Hepatic stellate cell (primary cell): Measurements from ENCODE around the gene NEK5.
"Not testable (repeated sequence)": the region's sequence is repeated elsewhere in the genome, so short reads cannot be mapped to it uniquely, and the experiment has no call there.

ENCODE experiments used
- DNase-seq: peaks from one replicate; pipeline ENCODE4 v3.0.0; 2011; ENCODE audit warnings: low spot score

Gene NEK5, protein sequence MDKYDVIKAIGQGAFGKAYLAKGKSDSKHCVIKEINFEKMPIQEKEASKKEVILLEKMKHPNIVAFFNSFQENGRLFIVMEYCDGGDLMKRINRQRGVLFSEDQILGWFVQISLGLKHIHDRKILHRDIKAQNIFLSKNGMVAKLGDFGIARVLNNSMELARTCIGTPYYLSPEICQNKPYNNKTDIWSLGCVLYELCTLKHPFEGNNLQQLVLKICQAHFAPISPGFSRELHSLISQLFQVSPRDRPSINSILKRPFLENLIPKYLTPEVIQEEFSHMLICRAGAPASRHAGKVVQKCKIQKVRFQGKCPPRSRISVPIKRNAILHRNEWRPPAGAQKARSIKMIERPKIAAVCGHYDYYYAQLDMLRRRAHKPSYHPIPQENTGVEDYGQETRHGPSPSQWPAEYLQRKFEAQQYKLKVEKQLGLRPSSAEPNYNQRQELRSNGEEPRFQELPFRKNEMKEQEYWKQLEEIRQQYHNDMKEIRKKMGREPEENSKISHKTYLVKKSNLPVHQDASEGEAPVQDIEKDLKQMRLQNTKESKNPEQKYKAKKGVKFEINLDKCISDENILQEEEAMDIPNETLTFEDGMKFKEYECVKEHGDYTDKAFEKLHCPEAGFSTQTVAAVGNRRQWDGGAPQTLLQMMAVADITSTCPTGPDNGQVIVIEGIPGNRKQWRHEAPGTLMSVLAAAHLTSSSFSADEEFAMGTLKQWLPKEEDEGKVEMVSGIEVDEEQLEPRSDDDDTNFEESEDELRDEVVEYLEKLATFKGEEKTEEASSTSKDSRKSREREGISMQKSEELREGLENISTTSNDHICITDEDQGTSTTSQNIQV

DNA sequence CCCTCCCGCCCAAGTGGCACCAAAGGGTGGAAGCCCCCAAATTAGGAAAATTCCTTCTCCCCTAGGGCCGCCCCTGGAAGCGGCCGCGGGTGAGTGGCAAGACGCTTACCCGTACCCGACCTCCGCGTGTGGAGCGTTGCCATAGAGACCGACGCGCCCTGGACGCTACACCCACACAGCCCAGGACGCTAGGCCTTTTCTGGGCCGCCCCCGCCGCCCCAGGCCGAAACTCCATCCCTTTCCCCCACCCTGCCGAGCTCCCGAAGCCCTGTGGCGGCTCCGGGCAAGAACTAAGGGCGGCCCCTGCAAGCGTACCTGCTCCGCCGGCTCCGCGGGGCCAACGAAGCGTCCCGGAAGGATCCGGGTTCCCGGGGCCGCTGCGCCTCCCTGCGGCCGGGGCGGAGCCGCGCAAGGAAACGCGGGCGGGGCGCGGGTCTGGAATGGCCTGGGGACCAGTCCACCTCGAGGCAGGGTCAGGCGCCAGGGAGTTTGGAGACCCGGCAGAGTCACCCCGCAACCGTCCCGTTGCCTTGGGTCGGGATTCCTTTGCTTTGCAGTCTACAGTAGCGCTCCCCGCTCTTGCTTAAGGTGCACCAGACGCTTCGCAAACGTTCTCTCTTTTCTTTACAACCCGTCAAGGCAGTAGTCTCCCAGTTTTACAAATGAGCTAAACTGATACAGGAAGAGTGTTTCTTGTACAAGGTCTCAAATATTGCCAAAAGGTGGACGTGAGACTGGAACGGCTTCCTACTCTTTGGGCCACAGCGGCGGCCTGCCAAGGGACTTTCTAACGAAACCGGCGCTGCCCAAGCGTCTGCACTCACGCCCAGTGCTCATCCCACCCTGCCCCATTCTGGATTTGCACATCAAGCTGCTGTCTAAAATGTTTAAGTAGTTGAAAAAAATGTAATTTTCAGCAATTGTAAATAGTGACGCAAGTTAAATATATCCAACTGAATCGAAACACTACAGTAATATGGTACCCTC lies at the start of gene NEK5:
TSS of gene NEK5 (minus strand) at position 360 of the 987 bp plus-strand sequence. CDS start 1,591 bp downstream, outside the sequence.
- DNase-seq, result peak; percentile 78

DNA sequence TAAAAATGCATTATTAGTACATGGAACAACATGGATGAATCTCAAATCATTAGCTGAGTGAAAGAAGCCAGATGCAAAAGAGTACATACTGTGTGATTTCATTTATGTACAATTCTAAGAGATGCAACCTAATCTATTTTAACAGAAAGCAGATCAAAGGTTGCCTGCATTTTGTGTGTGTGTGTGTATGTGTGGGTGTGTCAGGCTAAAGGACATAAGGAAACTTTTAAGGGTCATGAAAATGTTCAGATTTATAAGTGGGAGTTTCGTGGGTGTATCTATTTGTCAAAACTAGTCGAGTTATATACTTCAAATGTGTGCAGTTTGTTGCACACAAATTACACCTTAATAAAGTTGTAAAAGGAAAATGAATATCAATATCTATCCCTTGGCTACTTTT lies 48.4 kb upstream of the NEK5 start:
- DNase-seq, result no peak

DNA sequence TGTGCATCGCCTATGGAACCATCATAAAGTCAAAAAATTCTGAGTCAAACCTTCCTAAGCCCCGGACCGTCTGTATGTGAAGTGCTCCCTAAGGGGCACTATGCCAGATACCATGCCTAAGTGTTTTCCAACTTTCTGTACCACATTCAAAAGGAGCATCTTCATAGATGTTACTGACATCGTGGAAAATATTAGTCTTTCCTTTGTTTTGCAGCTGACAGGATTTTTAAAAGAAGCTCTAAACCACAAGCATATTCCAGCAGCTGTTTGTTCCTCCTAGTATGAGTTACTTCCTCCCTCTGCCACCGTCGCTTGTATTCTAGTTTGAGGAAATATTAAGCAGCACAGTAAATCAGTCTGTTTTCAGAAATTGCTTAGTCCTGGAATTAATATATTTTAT lies 45.1 kb upstream of the NEK5 start:
- not testable (repeated sequence) for DNase-seq

DNA sequence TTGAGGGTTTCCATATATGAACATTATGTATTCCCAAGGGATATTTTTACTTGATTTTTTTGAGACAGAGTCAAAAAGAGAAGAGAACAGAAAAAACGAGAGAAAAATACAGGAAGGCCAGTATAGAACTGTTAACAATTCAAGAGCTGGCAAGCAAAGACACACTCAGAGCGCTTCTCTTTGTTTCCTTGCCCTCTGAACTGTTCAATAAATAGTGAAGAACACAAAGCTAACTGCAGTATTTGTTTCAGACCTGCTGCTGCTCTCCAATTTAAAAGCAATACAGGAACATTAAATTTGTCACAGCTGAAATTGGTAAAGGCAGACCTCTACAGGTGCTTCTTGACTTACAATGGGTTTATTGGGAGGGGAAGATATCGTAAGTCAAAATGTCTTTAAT lies 44.5 kb upstream of the NEK5 start:
- no peak for DNase-seq

DNA sequence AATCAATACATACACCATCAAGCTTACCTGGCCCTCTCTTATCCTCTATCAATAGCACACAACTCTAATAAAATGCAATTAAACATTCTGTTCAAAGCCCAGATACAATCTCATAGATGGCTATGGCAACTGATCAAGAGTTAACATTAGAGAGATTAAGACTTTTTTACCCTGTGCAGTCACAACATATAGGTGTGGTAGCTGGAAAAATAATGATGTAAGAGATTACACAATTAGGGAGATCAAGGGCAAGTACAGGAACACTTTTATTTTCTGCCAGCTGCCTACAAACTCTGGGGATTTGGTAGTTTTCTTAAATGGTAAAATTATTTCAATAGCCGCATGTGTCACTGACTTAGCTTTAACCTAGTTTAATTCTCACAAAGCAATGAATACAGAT lies 42.8 kb upstream of the NEK5 start:
- not testable (repeated sequence) for DNase-seq

DNA sequence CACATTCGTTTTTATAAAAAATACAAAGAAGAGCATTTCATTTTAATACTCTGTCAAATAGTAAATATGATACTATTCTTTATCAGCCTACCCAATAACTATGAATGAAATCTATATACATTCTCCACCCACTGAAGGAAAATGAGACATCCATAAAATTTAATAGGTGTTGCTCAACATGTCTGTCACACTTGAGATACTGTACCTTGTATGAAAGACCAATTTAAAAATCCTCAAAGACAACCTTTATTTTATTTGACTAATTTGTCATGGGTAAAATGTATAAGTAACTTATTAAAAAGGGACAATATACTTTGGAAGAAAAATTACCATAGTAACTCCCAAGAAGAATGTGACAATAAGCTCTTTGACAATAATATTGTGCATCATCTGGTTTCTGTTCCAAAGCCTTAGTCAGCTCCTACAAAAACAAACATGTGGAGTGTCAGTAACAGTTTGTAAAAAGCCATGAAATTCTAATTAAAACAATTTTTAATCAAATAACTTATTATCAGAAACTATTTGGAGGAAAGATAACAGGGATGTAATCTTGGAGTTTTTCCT lies 42.0 kb upstream of the NEK5 start:
- not testable (repeated sequence) for DNase-seq

DNA sequence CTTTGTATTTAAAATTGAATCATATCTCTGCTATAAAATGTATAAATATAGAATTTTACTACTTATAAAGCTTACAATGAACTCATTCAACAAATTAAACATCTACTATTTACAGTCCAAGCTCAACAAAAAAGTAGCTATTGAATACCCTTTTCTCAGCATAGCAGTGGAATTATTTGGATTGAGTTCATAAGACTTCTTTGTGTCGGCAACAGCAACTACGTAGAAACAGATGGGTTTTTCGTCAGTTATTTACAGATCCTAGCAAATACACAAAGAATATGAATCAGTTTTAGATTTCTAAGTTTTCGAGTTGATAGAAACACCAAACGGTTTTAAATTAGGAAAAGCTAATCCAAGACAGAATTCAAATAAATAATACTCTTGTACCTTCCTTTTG lies 41.0 kb upstream of the NEK5 start:
- DNase-seq, result no peak

DNA sequence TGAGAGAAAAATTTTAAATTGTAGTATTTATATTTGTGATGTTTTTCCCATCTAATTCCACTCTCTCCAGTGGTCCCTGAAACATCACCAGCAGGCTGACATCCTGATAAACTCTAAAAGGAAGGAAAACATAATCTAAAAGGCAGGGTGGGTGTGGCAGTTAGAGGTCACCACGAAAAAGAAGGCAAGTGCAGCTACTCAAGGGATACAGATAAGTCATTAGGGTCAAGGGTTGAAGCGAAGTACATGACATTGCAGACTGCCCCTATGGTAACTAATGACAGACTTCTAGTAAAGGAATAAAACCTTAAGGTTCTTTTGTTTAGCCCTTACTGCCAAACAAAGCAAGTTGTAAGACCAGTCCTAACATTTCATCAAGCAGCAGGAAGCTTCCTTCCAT lies 36.5 kb upstream of the NEK5 start:
- DNase-seq, result no peak

DNA sequence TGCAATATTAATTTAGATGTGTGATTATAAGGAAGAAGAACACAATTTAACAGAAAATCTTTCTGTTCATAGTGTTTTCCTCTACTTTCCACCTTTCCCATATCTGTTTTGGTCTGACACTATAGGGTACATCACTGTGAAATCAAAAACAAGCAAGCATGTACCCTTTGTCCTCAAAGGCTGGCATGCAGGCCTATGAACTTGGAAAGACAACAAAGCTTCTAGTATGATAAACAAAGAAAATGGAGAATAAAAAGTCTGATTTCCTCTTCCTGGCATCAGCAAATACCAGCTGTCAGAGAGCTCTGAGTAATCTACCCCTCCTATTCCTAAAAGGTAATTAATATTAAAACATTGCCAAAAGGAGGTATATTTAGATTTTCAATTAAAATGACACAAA lies 36.1 kb upstream of the NEK5 start:
- DNase-seq, result no peak

DNA sequence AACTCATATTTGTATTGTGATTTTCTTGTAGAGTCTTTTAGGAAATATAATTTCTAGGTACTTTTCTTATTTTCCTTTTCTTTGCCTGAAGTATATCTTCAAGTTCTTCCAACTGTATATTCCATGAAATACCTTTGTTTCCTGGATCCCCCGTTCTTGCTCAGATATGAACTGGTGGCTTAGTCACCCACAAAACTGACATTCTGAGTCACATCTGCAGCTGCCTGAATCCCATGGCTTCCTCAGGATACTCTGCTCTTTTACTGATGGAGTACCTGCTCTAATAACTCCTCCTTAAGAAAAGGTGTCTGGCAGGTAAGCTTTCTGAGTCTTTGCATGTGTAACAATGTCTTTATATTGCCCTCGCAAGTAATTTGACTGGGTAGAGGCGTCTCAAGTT lies 35.0 kb upstream of the NEK5 start:
- DNase-seq, result not testable (repeated sequence)

DNA sequence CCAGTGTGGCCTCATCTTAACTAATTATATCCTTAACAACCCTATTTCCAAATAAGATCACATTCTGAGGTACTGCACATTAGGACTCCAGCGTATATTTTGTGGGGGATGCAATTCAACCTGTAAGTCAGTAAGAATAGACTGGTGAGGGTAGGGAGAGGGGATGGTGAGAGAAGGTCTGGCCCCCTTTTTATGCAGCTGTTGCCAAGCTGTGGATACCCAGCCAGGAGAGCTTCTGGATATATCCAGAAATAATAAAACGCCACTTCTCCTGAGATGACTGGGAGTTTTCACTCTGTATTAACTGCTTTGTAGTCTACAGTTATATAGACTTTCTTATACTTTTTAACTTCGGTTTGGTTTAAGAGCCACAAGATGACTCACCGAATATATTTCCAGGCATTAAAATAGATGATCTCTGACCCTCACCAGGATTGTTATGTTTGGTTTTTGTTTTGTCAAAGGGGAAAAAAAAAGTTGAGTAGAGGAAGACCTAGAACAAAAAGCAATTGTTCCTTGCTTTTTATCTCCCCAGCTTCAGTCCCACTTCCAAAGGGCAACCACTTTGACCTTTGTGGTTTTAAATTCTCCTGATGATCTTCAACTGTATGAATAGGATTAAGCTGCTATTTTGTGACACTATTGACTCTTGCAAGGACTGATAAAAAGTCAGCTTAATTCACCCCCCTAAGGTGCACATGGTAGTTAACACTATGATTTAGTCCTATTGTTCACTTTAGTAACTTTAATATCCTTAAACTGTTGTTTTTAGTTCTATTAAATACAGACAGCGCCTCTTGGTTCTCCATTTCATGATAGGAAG lies 33.6 kb upstream of the NEK5 start:
- peak; percentile 22 for DNase-seq

DNA sequence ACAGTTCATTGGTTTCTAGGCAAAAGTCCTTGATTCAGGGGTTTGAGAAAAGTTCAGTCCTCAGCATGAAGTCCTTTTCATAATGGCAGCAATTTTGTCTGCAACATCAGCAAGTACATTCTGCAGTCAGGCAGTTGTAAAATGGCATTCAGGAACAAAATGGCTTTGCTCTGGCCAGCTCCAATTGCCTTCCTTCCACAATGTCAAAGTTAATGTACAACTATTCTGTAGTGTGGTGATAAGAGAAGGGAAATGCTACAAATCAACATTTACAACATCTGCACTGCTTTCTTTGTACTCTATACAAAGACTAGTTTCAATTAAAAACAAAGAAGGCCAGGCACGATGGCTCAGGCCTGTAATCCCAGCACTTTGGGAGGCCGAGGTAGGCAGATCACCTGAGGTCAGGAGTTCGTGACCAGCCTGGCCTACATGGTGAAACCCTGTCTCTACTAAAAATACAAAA lies 32.3 kb upstream of the NEK5 start:
- no peak for DNase-seq

DNA sequence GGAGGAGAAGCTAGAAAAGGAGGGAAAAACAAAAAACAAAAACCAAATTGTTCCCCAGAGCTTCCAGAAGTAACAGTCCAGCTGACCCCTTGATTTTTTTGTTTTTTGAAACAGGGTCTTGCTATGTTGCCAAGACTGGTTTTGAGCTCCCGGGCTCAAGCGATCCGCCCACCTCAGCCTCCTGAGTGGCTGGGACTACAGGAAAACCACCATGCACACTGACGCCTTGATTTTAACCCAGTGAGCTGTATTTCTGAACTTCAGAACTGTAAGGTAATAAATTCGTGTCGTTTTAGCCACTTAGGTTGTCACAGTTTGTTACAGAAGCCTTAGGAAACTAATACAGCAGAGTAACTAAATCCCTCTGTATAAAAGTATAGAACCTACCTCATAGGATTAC lies 31.6 kb upstream of the NEK5 start:
- DNase-seq, result no peak

DNA sequence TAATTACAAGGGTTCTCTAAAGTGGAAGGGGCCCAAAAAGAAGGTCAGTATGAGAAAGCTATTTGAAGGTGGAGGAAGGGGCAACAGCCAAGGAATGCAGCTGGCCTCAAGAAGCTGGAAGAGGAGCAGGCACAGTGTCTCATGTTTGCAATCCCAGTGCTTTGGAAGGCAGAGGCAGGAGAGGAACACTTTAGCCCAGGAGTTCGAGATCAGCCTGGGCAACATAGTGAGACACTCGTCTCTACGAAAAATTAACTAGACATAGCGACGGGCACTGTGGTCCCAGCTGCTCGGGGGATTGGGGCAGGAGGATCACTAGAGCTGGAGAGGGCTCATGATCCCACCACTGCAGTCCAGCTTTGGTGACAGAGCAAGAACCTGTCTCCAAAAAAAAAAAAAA lies 31.2 kb upstream of the NEK5 start:
- no peak for DNase-seq

DNA sequence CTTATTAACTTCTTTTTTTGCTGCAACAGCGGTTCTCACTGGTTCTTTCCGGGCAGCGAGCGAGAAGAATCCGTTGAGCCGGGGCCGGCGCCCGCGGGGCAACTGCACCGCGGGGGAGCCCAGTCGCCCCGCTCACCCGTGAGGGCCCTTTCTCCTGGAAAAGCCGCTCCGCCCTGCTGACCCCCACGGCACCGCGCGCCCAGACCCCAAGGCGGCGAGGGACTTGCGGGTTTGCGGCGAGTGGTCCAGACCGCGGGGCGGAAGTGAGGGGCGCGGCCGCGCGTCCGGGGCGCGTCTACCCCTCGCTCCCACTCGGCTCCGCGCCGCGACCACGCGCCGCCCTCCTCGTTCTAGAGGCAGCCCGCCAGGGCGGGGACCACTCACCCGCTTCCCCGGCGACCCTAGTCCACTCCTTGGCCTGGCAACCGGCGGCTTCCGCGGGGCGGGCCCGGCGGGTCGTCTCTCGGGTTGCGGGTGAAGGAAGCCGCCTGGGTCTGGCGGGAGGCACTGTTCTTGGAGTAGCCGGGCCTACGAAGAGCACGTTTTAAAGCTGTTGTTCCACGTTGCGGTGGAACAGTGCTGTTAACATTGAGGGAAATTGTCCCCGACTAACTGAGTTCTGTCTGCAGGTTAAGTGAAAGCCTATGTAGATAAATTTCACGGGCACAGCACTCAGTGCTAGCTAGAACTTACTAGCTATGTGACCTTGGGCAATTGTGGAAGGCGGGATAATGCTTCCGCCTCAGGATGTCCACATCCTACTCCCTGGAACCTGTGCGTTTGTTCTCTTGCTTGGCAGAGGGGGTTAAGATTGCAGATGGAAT lies 30.5 kb upstream of the NEK5 start, which contains the start of gene NEK3:
TSS of gene NEK3 (minus strand) at position 439 of the 824 bp plus-strand sequence. CDS start 3,406 bp downstream, outside the sequence.
- peak; percentile 72 for DNase-seq

DNA sequence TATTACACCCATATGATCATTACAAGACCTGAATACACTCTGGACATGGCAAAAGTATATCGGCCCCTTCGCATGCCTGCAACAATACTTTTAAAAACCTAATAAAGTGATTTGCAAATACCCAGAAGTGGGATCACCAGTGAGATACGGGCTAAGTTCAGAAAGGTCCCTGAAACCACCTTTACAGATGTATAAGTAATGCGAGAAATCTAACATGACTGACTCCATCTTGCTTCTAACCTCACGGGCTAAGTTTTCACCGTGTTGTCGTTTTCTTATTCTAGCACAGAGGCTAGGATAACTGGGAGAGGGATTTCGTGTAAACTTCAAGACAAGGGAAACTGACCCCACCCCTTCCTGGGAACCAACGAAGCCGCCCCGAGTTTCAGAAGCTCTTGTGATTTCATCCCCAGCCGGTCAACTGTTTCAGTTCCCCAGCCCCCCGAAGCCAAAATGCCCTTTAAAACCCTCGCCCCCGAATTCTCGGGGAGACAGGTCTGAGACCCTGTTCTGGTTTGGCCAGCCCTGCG lies 29.8 kb upstream of the NEK5 start:
- DNase-seq, result peak; percentile 37

DNA sequence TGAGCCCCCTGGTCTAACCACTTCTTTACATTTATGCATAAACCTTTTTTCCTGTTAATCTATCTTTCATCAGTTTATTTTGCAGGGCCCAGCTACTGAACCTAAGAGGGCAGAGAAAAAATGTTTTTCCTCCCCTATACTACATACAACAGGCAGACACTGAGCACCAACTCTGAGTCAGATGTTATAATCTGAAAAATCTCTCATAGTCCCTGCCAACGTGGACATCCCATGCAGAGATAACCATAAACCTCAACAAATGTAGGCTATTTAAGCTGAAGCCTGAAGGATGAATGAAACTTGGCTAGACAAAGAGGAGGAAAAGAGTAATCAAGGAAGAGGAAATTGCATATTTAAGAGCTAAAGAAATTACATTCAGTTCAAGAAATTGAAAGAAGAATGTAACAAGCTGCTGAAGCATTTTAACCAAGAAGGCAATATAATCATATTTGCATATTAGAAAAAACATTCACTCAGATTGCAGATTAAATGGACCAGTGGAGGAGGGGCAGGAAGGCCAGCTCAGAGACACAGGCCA lies 27.9 kb upstream of the NEK5 start:
- DNase-seq, result peak; percentile 12

DNA sequence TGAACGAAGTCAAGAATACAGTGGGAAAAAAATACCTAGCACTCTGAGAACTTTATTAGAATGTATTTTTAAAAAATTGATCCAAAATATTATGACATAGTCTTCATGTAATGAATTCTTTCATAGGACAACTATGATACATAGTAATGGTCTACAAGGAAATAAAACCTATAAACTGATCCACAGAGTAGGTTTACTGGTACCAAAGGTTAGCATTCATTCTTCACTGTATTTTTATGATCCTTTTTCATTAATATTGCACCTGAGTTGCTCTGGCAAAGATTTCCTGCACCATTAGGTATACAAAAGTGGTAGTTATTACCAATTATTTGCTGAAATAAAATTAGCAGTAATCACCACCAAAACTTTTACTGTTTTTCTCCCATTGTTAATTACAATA lies 26.3 kb upstream of the NEK5 start:
- DNase-seq, result no peak

DNA sequence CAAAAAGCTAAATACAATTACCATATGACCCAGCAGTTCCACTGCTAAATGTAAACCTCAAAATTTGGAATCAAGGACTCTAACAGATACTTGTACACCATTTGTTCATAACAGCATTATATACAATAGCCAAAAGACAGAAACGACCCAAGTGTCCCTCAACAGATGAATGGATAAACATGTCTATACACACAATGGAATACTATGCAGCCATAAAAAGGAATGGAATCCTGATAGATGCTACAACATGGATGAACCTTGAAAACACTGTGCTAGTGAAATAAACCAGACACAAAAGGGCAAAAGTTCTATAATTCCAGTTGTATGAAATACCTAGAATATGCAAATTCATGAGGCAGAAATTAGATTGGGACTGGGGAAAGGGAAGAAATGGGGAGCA lies 18.4 kb upstream of the NEK5 start:
- DNase-seq, result no peak
